ENCODE data around the gene BCL11A. TPM values are rescaled to one million over a fixed set of nuclear protein-coding genes. Genes with fewer than 3 reads are reported as not detected.

Gene BCL11A
- total RNA-seq, 1 experiment from 2014 or later, result 1.3 TPM

DNA sequence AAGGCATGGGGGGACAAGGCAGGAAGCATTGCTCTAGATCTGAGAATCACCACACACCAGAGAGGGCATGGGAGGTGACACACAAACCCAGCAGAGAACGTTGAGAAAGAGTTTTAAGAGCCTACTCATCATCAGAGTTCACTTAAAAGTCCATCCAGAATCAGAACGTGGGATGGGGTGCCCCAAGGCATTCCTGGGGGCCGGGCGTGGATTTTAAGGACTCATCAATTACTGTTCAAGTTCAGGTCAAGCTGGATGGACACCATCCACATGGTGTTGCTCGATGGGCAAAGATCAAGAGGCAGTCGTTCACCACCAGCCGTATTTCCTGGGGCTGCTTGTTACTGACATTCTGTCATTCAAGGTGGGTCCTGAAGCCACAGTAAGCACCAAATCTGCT, 34.9 kb downstream of the BCL11A start:
- peaks cover 30% of the 10 kb centered on the region for H3K27me3 ChIP-seq (replicated peaks; ENCODE audit: insufficient read depth, low read depth, low read length, poor library complexity)
- no peak overlapping the region for H3K4me3 ChIP-seq (ENCODE audit: low read depth, low read length, poor library complexity, severe bottlenecking)
- no peaks in the 10 kb centered on the region for H3K9me3 ChIP-seq (ENCODE audit: low read depth, low read length, poor library complexity, severe bottlenecking)
- TF ChIP-seq EZH2 (IDR thresholded peaks at IDR 0.05; ENCODE audit: borderline replicate concordance, low read depth, low read length, poor library complexity, severe bottlenecking), result no peak
- TF ChIP-seq, protein P1, sequence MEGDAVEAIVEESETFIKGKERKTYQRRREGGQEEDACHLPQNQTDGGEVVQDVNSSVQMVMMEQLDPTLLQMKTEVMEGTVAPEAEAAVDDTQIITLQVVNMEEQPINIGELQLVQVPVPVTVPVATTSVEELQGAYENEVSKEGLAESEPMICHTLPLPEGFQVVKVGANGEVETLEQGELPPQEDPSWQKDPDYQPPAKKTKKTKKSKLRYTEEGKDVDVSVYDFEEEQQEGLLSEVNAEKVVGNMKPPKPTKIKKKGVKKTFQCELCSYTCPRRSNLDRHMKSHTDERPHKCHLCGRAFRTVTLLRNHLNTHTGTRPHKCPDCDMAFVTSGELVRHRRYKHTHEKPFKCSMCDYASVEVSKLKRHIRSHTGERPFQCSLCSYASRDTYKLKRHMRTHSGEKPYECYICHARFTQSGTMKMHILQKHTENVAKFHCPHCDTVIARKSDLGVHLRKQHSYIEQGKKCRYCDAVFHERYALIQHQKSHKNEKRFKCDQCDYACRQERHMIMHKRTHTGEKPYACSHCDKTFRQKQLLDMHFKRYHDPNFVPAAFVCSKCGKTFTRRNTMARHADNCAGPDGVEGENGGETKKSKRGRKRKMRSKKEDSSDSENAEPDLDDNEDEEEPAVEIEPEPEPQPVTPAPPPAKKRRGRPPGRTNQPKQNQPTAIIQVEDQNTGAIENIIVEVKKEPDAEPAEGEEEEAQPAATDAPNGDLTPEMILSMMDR (conservative IDR thresholded peaks at IDR 0.05; ENCODE audit: low read depth, low read length), result no peak
- POLR2A ChIA-PET (ENCODE audit: low non-redundant PET), result no interaction called here
- BruUV-seq (replicated peaks), result no TSS peak
- CTCF ChIA-PET, result no interaction called here
- DNase-seq (ENCODE audit: low spot score), result no peak
- intact Hi-C loops (cut with micrococcal nuclease; ENCODE audit: unreplicated experiment), result no loop called here
- H3K36me3 ChIP-seq (ENCODE audit: insufficient read depth, low read length, poor library complexity, severe bottlenecking), result no peaks in the 10 kb centered on the region
- H3K4me1 ChIP-seq (ENCODE audit: insufficient read depth, low read length, poor library complexity, severe bottlenecking), result peaks cover 12% of the 10 kb centered on the region
- H3K27ac ChIP-seq (ENCODE audit: low read depth, low read length, poor library complexity, severe bottlenecking), result no peak overlapping the region

DNA sequence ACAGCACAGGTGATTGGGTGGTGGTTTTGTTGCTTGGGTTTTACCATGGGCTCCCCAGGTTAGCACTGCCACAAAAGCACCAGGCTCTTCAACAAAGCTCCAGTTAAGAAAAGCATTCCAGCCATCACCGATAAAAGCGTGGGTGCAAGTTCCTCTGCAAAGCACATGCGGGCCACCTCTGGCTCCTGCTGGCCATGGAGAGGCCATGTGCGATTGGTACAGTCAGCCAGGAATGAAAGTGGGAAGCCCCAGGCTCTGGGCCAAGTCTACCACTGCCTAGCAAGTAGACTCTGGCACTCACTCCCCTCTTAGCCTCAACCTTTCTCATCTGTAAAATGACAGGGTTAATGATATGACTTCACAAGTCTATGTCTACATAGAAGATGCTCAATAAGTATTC, 36.0 kb downstream of the BCL11A start:
- Histone ChIP-seq H3K4me3 (ENCODE audit: low read depth, low read length, poor library complexity, severe bottlenecking) (no peak overlapping the region), H3K36me3 (ENCODE audit: insufficient read depth, low read length, poor library complexity, severe bottlenecking) (no peaks in the 10 kb centered on the region), H3K9me3 (ENCODE audit: low read depth, low read length, poor library complexity, severe bottlenecking) (no peaks in the 10 kb centered on the region), H3K4me1 (ENCODE audit: insufficient read depth, low read length, poor library complexity, severe bottlenecking) (peaks cover 12% of the 10 kb centered on the region), H3K27me3 (replicated peaks; ENCODE audit: insufficient read depth, low read depth, low read length, poor library complexity) (peaks cover 25% of the 10 kb centered on the region), H3K27ac (ENCODE audit: low read depth, low read length, poor library complexity, severe bottlenecking) (no peak overlapping the region)
- TF ChIP-seq, protein P1 (conservative IDR thresholded peaks at IDR 0.05; ENCODE audit: low read depth, low read length), result no peak
- TF ChIP-seq EZH2 (IDR thresholded peaks at IDR 0.05; ENCODE audit: borderline replicate concordance, low read depth, low read length, poor library complexity, severe bottlenecking), result no peak
- ChIA-PET CTCF (no interaction called here), POLR2A (ENCODE audit: low non-redundant PET) (no interaction called here)
- no peak for DNase-seq (ENCODE audit: low spot score)
- BruUV-seq (replicated peaks), result no TSS peak
- intact Hi-C loops (cut with micrococcal nuclease; ENCODE audit: unreplicated experiment), result no loop called here

DNA sequence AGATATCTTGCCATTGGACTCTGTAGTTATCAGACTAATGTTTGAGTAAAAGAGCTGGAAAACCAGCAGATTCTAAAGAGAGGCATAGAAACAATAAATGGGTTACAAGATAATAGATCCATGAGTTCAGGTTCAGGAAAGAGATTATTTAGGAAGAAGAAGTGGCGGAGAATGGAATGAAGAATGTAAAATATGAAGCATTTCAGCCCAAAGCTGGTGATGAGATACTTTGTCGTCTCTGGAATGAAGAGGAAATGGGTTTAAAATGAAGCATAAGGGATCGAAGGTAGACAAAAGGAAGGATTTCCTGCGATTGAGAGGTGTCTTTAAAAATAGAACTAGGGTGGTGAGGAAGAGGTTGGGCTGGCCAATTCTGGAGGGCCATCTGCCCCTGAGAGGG, 36.6 kb downstream of the BCL11A start:
- peaks cover 12% of the 10 kb centered on the region for H3K4me1 ChIP-seq (ENCODE audit: insufficient read depth, low read length, poor library complexity, severe bottlenecking)
- CTCF ChIA-PET, result no interaction called here
- POLR2A ChIA-PET (ENCODE audit: low non-redundant PET), result no interaction called here
- DNase-seq (ENCODE audit: low spot score), result no peak
- H3K27me3 ChIP-seq (replicated peaks; ENCODE audit: insufficient read depth, low read depth, low read length, poor library complexity), result peaks cover 27% of the 10 kb centered on the region
- no TSS peak for BruUV-seq (replicated peaks)
- no peak overlapping the region for H3K4me3 ChIP-seq (ENCODE audit: low read depth, low read length, poor library complexity, severe bottlenecking)
- no peak for TF ChIP-seq EZH2 (IDR thresholded peaks at IDR 0.05; ENCODE audit: borderline replicate concordance, low read depth, low read length, poor library complexity, severe bottlenecking)
- TF ChIP-seq, protein P1 (conservative IDR thresholded peaks at IDR 0.05; ENCODE audit: low read depth, low read length), result no peak
- H3K27ac ChIP-seq (ENCODE audit: low read depth, low read length, poor library complexity, severe bottlenecking), result no peak overlapping the region
- no peaks in the 10 kb centered on the region for H3K9me3 ChIP-seq (ENCODE audit: low read depth, low read length, poor library complexity, severe bottlenecking)
- intact Hi-C loops (cut with micrococcal nuclease; ENCODE audit: unreplicated experiment), result no loop called here
- no peaks in the 10 kb centered on the region for H3K36me3 ChIP-seq (ENCODE audit: insufficient read depth, low read length, poor library complexity, severe bottlenecking)

Data from A673 (cell line).